ENCODE results near the gene PTCHD1. TPM values are rescaled to one million over a fixed set of nuclear protein-coding genes. Genes with fewer than 3 reads are reported as not detected.

PTCHD1 gene
- total and polyA plus RNA-seq, 9 of the 15 experiments (the other 6 are each of a cell fraction or from before 2014, with no cell fraction given), result not detected

DNA sequence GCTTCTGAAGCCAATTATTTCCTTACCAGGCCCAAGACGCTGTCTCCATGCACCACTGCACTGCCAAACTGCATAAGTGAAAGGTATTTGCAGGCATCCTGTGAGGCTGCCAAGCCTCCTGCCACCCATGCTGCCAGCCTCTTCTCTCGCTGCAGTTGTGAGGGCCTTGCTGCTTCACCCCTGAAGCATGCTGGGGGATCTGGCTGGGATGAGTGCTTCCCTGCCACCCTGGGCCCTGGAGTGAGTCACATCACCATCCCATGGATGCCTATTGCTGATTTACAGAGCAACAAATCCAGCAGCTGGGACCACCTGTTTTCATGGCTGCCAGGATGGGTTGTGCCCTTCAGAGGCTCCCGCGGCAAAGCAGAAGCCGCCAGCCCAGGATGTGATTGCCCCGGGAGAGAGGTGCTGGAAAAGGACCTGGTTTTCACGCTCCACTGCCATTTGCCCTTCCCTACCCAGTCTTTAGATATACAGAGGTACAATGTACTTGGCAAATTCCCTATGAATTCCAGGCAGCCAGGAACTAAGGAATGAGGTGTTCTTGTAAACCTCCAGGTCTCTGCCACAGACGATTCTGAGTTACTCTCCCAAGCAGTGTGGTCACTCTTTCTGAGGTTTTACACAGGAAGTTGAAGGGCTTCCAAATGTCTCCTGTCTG lies 41.5 kb upstream of the PTCHD1 start (continued):
- TF ChIP-seq TCF7 (IDR thresholded peaks at IDR 0.05; ENCODE audit: borderline replicate concordance), result no peak

DNA sequence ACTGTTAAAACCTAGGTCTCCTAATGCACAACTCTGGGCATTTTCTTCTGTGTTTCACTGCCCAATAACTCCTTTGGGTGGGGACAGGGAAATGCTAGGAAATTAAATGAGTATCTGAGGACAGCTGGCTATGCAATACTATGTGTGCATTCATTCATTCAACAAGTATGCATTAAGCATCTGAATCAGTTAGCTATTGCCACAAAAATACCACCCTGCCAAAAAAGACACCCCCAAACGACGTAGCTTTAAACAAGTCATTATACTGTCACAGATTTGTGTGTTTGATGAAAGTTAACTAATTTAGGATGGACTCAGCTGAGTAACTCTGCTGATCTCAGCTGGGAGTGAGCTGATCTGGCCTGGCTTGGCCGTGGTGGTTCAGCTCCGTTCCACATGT lies 29.8 kb upstream of the PTCHD1 start:
- no peaks in the 10 kb centered on the region for H3K79me2 ChIP-seq (ENCODE audit: control insufficient read depth, insufficient read depth, low read length)
- POLR2A ChIA-PET, result no interaction called here
- H3K27me3 ChIP-seq (ENCODE audit: control insufficient read depth in 2 of 2, insufficient read depth in 2 of 2, low read length in 2 of 2), result no peaks in the 10 kb centered on the region
- BruUV-seq (replicated peaks), result no TSS peak
- no peaks in the 10 kb centered on the region for H3K9me1 ChIP-seq (ENCODE audit: control insufficient read depth, insufficient read depth, low read length)
- H3K36me3 ChIP-seq (ENCODE audit: control insufficient read depth, insufficient read depth, low read length), result no peaks in the 10 kb centered on the region
- no peak overlapping the region for H3K27ac ChIP-seq (ENCODE audit: extremely low read depth, low read depth, low read length)
- ATAC-seq, result no peak
- H2AFZ ChIP-seq (ENCODE audit: low read depth, low read length), result no peak overlapping the region
- no peak overlapping the region for H3K4me3 ChIP-seq
- DNase-seq (ENCODE audit: extremely low read depth in 1 of 4, low spot score in 3 of 4), result no peak
- CTCF ChIA-PET (ENCODE audit: low intra/inter-chr PET ratio), result no interaction called here
- WGBS (ENCODE audit: insufficient coverage, low coverage, missing lambda C conversion rate), result 4% methylated on average over 3 of the region's 4 CpGs
- H3K4me2 ChIP-seq (ENCODE audit: insufficient read depth, low read length), result no peak overlapping the region
- H3K9ac ChIP-seq (ENCODE audit: insufficient read depth in 1 of 2, low read depth in 2 of 2, low read length in 2 of 2), result no peak overlapping the region
- in situ Hi-C loops (cut with MboI) (no loop called here), intact Hi-C loops (cut with micrococcal nuclease) (no loop called here)
- no peaks in the 10 kb centered on the region for H3K9me3 ChIP-seq (replicated peaks; ENCODE audit: control insufficient read depth, insufficient read depth, low read depth, low read length)
- H4K20me1 ChIP-seq (replicated peaks; ENCODE audit: control insufficient read depth, insufficient read depth, low read length), result no peaks in the 10 kb centered on the region
- no peaks in the 10 kb centered on the region for H3K4me1 ChIP-seq (replicated peaks in 1 of 2; ENCODE audit: control insufficient read depth in 2 of 2, insufficient read depth in 2 of 2, low read length in 2 of 2)
- FAIRE-seq, result no peak
- TF ChIP-seq FUS (optimal IDR thresholded peaks at IDR 0.05; ENCODE audit: low read depth, low read length), result no peak
- no peak for TF ChIP-seq MECOM (CRISPR knock-in tag; IDR thresholded peaks at IDR 0.05)
- TF ChIP-seq MAFF (IDR thresholded peaks at IDR 0.05; ENCODE audit: low read length), result no peak
- no peak for TF ChIP-seq MYNN (IDR thresholded peaks at IDR 0.05)
- TF ChIP-seq MYNN (CRISPR knock-in tag; IDR thresholded peaks at IDR 0.05), result no peak
- TF ChIP-seq NBN (IDR thresholded peaks at IDR 0.05; ENCODE audit: low read depth), result no peak
- TF ChIP-seq ZNF79 (CRISPR knock-in tag; IDR thresholded peaks at IDR 0.05; ENCODE audit: low read depth), result no peak
- no peak for TF ChIP-seq ETV6 (IDR thresholded peaks at IDR 0.05; ENCODE audit: borderline replicate concordance in 1 of 2, low read depth in 2 of 2, low read length in 1 of 2)
- TF ChIP-seq ETV6 (CRISPR knock-in tag; IDR thresholded peaks at IDR 0.05; ENCODE audit: borderline replicate concordance), result no peak
- TF ChIP-seq, protein P1, sequence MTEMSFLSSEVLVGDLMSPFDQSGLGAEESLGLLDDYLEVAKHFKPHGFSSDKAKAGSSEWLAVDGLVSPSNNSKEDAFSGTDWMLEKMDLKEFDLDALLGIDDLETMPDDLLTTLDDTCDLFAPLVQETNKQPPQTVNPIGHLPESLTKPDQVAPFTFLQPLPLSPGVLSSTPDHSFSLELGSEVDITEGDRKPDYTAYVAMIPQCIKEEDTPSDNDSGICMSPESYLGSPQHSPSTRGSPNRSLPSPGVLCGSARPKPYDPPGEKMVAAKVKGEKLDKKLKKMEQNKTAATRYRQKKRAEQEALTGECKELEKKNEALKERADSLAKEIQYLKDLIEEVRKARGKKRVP (CRISPR knock-in tag; IDR thresholded peaks at IDR 0.05), result no peak
- no peak for TF ChIP-seq ZC3H8 (IDR thresholded peaks at IDR 0.05)
- TF ChIP-seq NR2C1 (IDR thresholded peaks at IDR 0.05), result no peak
- TF ChIP-seq NR2C1 (tag; IDR thresholded peaks at IDR 0.05), result no peak
- no peak for TF ChIP-seq MYC (IDR thresholded peaks at IDR 0.05; ENCODE audit: low read depth, low read length)
- TF ChIP-seq MYC (CRISPR knock-in tag; IDR thresholded peaks at IDR 0.05; ENCODE audit: borderline replicate concordance, low read depth), result no peak
- TF ChIP-seq KDM5B (IDR thresholded peaks at IDR 0.05; ENCODE audit: insufficient replicate concordance, low read depth, low read length), result no peak
- no peak for TF ChIP-seq RBFOX2 (IDR thresholded peaks at IDR 0.05; ENCODE audit: low read depth, low read length)
- no peak for TF ChIP-seq KDM4B (IDR thresholded peaks at IDR 0.05; ENCODE audit: borderline replicate concordance in 2 of 2, low read depth in 1 of 2)
- TF ChIP-seq, protein P2, sequence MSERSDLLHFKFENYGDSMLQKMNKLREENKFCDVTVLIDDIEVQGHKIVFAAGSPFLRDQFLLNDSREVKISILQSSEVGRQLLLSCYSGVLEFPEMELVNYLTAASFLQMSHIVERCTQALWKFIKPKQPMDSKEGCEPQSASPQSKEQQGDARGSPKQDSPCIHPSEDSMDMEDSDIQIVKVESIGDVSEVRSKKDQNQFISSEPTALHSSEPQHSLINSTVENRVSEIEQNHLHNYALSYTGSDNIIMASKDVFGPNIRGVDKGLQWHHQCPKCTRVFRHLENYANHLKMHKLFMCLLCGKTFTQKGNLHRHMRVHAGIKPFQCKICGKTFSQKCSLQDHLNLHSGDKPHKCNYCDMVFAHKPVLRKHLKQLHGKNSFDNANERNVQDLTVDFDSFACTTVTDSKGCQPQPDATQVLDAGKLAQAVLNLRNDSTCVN (CRISPR knock-in tag; IDR thresholded peaks at IDR 0.05), result no peak
- no peak for TF ChIP-seq POLR2H (tag; IDR thresholded peaks at IDR 0.05; ENCODE audit: low read depth)

Measured in K562 (cell line).